DMS53 treated with DMSO at 0.1 percent for 48 hours (cell line): Measurements from ENCODE around the gene SLC24A3.

Experiments
- DNase-seq: peaks from one replicate; lab custom pipeline; 2025; ENCODE audit not compliant: unreplicated experiment; lab: John Stamatoyannopoulos, UW

Gene SLC24A3

DNA sequence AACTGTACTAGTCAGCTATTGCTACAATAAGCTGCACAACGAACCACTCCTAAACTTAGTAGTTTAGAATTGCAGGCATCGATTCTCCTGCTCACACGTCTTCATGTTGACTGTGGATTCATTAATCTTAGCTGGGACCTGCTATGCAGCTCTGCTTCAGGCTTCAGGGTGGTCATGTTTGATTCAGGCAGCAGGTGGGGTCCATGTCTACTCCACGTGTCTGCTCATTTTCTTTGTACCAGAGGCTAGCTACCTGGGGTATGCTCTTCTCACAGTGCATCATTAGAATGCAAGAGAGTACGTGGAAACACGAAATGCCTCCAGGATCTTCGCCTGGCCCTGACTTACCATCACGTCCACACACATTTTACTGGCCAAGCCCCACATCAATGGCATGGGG, 481.1 kb downstream of the SLC24A3 start:
- no peak for DNase-seq

DNA sequence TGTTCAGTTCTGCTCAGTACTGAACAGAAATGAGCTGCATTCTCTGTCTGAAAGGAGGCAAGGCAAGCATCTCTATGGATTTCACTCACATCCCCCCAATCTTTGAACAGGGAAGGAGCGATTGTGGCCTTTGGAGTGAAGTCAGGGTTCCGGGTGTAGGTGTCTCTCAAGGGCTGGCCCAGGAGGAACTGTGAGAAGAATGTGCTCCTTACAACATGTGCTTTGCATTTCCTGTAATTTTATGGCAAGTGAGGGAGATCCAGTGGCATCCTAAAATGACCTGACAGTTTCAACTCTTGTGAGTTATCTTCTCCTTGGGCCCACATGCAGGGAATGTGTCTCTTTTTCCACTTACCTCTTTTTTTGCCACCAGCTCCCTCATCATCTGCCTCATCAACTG, 482.6 kb downstream of the SLC24A3 start:
- no peak for DNase-seq

DNA sequence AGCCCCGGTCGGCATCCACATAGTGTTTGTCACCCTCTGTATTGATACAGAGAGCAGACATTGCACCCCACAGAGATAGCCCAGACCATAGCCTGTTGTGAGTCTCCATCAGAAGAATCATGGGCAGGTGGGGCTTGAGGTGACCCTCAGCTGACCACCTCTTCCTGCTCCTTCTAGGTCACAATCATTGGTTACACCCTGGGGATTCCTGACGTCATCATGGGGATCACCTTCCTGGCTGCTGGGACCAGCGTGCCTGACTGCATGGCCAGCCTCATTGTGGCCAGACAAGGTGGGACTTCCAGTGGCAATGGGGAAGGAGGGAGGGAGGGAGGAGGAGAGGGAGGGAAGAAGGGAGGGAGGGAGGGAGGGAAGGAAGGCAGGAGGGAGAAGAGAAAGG, 484.2 kb downstream of the SLC24A3 start:
- no peak for DNase-seq

DNA sequence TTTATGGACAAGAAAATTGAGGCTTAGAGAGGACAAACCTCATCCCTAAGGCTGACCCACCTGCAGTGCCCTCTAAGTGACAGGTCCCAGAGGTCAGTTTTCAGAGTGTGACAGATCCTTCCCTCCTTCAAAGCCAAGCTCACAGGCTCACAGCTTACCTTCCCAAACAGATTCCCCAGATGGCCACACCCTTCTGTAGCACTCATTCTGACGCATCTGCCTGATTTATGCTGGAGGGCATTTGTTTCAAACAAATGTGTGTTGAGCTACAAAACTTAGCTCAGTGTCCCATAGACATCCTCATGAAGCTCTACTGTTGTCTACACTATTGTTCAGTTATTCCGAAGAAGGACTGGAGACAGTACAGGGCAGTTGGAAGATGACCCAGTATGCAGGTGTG, 485.0 kb downstream of the SLC24A3 start:
- DNase-seq: no peak

DNA sequence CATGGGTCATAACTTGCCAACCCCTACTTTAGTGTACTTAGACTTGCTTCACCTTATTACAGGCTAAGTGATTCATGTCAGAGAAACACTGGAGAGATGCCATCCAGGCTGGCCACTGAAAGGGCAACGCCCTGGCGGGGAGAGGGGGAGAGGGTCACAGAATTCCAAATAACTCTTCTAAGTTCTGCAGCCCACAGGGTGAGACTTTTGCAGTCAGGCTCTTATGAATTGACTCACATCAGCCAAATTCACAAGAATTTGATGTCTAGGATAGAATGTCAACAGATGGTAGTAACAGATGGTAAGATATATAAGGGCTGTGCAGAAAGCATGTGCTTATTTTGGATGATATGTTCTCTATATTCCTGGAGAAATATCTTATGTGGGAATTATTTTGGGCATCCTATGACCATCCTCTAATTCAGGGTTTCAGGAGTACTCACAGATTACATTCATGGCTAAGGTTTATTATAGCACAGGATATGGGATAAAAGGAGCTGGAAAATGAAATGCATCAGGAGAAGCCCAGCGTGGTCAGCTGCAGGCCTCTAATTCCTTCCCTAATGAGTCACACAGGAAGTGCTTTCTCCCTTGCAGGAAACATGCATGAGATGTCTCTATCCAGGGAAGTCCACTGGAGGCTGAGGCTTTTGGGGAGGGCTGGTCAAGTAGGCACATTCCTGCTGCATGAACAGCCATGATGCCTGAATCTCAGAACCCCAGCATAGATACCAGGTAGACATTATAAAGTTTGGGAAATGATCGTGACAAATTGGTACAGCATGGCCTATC, 486.9 kb downstream of the SLC24A3 start:
- DNase-seq: no peak

DNA sequence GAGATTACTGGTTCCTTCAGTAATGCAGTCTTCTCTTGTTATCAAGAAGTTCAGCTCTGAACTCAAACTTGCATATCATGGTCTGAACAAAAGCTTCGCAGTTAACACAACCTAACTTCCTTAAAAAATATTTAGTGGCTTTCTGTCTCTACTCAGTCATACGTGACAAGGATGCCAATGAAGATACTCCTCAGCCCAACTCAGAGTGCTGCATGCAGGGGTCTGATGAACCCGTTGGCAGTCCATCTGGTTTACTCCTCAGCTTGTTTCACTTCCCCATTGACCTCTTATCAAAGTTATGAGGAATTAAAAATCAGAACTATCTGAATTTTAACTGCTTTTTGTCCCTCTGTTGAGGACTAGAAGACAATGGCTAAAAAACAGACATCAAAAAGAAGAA, 489.0 kb downstream of the SLC24A3 start:
- DNase-seq: no peak

DNA sequence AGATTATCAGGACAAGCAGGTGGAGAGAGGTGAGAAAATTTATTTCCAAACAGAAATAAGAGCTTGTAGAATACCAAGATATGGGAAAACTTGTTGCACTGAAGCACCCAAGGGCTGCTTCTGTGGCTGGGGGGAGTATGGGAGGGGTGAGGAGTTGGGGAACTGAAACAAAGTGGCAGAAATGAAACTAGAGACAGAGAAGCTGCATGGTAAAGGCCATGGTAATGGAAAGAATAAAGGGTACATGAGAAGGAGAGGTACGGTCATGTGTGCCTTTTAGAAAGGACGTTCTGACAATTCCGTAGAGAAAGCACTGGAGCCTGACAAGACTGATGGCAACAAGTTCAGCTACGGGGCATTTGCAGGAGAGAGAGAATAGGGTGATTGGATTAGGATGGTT, 494.0 kb downstream of the SLC24A3 start:
- DNase-seq: no peak

DNA sequence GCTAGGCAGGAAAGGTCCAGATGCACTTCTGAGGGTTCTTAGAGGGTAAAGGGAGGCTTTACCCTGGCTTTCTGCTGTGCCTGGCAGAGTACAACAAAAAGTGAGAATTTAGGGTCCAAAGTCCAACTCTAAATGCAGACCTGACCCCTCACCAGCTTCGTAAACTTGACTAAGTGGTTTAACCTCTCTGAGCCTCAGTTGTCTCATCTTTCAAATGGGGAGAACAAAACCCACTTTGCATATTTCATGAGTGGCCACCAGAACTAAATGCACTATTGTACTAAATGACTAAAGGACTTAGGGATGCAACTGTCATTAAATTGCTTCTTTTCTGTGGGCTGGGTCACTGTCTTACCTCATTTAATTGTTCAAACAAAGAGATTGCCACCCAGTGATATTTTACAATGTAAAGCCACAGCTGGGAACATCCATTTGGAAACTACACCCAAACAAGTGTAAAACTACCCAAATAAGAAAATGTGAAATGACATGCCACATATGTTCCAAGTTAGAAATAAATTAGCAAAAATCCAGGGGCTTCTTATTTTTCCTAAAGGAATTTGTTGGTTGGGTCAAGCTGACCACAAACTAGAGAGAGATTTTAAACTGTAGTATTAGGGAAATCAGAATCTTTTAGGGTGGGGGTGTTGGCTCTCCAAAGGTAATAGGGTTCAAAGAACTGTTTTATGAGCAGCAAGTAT, 497.3 kb downstream of the SLC24A3 start:
- DNase-seq: no peak

DNA sequence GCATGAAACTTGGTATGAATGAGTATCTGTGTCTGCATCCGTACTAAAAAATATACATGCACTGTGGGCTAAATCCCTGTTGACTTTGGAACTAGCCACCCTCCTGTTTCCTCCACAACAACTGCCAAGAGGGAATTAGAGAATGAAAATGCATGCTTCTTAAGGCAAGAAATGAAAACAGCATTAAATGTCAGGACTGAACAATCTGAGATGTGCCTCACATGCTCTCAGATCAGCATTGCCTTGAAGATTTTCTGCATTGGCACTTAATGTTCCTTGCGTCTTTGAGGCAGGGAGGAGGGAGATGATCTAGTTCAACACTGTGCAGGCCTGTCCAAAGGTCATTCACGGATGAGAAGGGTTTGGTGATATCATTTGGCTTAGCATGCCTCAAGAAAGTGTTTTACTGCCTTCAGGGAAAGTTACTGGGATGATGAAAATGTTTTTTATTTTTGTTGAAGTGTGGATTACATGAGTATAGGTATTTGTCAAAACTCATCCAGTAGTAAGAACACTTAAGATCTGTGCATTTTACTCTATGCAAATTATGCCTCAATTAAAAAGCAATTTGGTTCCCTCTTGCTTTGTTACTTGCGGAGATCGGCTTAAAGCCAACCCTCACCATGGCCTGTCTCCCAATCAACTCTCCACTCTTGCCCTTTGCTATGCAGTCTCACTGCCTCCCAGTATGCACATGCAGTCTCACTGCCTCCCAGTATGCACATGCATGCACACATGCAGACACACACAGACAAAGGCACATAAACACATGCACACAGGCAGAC, 498.1 kb downstream of the SLC24A3 start:
- DNase-seq: no peak

DNA sequence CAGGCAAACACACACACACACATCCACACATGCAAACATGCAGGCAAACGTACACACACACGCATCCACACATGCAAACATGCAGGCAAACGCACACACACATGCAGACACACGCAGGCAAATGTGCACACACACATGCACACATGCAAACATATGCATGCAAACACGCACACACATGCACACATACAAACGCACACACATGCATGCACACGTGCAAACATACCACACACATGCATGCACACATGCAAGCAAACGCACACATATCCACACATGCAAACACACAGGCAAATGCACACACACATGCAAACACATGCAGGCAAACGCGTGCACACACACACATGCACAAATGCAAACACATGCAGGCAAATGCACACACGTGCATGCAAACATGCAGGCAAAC, 498.7 kb downstream of the SLC24A3 start:
- DNase-seq: no peak

DNA sequence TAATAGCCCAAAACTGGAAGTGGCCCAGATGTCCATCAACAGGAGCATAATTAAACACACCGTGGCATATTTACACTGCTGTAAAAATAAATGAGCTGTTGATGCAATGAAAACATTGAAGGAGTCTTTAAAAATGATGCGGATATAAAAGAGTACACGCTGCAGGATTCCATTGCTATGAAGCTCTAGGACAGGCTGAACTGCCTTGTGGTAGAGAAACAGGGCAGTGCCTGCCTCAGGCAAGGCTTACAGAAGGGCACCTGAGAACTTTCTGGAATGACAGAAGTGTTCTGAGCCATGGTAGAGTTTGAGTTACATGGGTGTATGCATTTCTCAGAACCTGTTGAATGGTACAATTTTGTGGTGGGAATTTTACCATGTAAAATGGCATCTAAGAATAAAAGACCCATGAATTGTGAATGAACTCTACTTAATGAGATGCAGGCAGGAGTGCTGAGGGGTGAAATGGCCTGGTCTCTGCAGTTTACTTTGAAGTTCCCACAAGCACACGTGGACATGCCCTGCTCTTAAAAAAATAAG, 500.3 kb downstream of the SLC24A3 start:
- no peak for DNase-seq

DNA sequence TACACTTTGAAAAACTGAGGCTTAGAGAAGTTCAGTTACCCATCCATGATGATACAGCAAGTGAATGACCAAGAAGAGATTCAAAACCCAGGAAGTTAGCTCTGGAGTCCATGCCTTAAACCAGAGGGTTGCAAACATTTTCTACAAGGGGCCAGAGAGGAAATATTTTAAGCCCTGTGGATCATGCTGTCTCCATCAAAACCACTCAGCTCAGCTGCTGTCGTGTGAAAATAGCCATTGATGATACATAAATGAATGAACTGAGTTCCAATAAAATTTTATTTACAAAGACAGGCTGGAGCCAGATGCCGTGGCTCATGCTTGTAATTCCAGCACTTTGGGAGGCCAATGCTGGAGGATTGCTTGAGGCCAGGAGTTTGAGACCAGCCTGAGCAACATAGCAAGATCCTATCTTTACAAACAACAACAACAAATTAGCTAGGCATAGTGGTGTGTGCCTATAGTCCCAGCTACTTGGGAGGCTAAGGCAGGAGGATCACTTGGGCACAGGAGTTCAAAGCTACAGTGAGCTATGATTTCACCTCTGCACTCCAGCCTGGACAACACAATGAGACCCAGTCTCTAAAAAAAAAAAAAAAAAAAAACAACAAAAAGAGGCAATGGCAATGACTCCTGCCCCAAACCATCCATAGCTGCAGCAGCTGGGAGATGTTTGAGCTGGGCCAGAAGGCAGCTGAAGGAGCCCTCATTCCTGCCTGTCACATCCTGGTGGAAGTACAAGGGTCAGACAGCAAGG, 501.6 kb downstream of the SLC24A3 start:
- DNase-seq: no peak

DNA sequence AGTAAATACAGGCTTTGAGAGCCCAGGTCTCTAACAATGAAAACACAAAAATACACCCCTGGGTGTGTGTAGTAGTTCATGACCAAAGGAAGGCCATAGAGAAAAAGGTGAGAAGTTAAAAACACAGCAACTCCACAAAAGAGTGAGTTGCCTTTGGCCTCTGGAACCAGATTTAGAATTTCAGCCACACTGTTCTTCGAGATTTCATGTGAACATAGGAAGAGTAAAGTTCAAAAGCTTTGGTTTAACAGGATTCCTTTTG, 502.1 kb downstream of the SLC24A3 start:
- DNase-seq: no peak

DNA sequence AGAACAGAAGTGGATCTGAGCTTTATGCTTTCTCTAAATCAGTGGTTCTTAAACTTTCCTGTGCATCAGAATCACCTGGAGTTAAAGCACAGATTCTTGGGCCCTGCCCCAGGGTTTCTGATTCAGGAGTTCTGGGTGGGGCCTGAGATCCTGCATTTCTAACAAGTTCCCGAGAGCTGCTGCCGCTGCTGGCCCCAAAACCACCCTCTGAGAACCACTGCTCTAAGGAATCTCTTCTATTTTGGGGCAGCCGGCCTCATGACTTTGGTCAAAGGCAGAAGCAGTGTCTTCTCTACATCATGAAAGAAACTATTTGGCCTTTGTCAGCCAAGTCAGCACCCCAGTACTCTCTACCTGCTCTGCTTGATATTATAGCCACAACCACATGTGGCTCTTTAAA, 503.5 kb downstream of the SLC24A3 start:
- no peak for DNase-seq

DNA sequence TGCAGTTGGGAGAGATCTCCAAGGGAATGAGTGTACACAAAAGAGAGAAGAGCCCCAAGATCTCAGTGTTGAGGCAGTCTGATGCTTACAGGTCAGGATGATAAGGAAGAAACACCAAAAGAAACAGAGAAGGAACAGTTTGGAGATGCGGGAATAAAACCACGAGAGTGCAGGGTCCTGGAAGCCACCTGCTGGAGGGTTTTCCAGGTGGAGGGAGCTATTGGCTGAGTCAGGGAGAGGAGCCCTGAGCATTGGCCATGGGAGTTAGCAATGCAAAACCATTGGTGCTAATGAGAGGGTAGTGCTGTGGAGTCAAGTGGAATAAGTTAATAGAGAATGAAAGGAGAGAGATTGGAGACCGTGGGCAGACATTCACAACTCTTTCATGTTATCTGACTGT, 506.4 kb downstream of the SLC24A3 start:
- DNase-seq: no peak

DNA sequence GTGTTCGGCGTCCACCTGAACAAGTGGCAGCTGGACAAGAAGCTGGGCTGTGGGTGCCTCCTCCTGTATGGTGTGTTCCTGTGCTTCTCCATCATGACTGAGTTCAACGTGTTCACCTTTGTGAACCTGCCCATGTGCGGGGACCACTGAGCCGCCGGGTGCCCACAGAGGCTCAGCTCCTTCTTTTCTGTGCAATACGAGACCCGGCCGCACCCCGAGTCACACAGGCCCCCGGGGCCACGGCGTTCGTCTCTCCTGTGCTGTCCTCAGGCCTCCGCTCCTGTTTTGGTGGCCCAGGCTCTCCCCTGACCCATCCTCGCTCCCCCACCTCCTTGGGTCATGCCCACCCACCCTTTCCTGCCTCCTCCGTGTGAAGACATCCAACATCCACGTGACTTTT, 508.5 kb downstream of the SLC24A3 start:
- DNase-seq: no peak

DNA sequence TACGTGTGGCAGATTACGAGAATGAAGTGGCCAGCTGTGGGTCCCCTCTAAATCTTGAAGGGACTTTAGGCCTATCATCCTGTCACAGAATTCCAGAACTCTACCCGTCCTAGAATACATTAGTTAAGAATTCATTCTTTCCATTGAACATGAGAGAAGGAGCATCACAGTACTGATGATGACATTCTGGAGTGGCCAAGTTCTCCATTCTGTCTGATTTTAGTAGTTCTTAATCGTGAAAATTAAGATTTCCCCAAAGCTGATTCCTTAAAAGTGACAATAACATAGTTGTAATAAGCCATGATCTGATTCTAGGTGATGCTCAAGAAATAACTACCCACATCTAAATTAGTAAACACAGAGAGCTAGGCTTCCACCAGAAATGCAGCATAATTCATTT, 510.6 kb downstream of the SLC24A3 start:
- no peak for DNase-seq

DNA sequence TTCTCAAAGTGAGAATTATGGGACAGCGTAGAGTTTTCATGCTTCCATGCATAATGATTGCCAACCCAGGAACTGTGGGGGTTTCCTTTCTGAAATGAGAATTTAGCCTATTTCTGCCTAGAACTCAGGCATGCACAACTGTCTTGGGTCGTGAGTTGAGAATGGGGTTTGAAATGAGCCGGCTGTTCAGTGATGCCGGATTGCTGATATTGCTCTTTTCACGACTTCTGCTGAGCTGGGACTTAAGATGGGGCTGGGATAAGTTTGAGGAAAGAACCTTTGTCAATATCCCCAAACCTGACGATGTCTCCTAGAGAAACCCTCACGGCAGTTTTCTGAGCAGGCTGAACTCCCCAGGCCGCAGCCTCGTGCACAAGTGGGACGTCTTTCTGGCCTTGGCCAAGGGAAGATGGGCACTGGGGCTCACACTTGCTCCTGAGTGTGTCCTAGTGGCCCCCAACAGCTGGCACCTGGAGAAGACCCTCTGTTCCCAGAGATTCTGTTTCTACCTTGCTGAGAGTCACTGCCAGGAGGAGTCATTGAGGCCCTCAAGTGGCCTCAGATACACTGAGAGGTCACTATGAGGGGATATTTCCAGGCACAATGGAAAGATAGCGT, 511.5 kb downstream of the SLC24A3 start:
- DNase-seq: no peak

DNA sequence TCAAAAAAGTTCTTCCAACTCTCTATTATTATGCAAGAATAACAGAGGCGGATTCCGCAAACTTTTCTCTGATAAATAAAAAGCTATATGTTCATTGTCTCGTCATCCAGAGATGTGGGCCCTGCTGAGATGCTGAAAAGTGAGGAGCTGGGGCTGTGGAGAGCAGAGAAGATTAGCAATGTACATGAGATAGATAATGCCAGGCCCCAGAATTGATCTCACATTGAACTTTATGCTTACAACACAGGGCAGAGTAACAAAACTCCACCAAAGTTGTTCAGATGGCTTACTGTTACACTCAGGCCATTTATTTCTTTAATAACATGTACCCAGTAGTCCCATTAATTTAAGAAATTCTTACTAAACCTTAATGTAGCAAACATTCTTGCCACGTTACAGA, 512.9 kb downstream of the SLC24A3 start:
- no peak for DNase-seq

DNA sequence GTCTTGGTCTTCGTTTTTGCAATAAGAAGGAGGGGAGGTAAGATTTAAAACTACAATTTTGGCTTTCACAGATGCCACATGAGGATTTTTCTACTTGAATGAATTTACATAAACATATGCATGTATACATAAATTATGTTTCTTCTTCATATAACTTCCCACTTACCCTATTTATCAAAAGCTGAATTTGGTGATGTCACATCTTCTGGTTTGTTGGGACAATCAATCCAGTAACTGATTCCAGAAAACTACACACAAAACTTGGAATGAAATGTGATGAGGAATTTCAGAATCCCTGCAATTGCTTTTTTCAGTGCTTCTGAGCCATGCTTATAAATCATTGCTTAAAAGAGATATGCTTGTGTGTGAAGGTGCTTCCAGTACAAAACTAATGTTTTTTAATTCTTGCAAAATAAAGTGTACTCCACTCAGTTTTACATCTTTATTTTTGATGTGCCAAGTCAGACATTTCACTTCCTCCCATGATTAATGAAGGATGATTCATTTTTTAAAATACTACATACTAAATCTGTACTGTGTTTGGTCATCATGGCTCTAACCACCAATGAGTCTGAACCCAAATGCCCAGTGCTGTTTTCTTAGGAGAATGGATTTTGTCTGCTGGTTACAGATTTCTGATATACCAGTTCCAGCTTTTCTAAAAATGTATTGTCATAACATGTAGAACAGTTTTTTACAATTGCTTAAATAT, 513.5 kb downstream of the SLC24A3 start:
- no peak for DNase-seq
